ENCODE results near the gene RPS6KA5. TPM values are rescaled to one million over a fixed set of nuclear protein-coding genes. Genes with fewer than 3 reads are reported as not detected.

The RPS6KA5 gene
- total RNA-seq, 1 experiment from 2014 or later, result 5.2 TPM

DNA sequence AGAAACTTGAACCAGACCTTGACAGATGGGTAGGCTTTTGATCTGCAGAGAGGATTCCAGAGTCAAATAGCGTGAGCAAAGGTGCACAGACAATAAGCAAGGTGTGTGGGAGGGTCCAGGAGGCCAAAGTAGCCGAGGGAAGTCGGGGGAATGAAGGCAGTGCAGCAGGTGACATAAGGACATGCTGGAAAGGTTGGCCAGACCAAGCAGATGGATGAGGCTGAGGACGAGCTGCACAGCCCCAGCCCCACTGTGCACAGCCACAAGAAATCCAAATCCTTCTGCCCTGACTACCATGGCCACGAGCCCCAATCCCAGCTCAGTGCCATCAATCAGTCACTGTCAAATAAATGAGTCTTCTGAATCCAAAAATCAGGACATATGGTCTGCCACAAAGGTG lies 249.6 kb downstream of the RPS6KA5 start:
- no peak for DNase-seq (ENCODE audit: low read depth)
- in situ Hi-C loops (cut with HindIII; ENCODE audit: low pct_unique_long_range_greater_than_20kb, low sequenced_read_pairs), result no loop called here

DNA sequence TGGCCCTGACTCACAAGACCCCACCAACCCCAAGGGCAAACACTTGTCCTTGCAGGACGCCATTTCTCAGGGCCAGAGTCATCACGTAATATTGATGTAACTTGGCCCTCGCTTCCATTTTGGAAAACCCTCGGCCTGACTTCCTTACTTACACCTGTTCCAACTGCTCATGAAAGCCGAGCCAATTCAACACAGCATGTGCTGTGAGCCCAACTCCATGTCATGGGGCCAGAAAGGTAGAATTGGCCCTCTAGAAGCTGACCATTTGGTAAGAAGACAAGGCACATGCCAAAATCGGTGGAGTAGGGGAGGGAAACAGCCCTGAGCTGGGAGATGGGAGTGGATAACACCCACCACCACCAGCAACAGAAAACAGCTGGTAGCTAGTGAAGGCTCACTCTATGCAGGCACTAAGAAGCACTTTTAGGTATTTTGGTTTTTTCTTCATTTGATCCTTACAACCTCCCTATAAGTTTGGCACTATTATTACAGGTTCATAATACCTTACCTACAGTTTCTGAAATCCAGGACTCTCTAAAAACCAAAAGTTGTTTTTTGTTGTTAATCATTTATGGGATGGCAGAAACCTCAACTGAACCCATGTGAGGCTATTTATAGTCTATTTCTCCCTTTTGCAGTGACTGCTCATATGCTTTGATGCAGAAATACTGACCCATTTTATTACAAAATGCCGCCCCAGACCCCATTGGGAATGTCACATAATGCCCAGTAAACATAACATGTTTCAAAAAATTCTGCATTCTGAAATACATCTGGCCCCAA lies 250.7 kb downstream of the RPS6KA5 start:
- DNase-seq (ENCODE audit: low read depth), result no peak
- in situ Hi-C loops (cut with HindIII; ENCODE audit: low pct_unique_long_range_greater_than_20kb, low sequenced_read_pairs), result no loop called here

DNA sequence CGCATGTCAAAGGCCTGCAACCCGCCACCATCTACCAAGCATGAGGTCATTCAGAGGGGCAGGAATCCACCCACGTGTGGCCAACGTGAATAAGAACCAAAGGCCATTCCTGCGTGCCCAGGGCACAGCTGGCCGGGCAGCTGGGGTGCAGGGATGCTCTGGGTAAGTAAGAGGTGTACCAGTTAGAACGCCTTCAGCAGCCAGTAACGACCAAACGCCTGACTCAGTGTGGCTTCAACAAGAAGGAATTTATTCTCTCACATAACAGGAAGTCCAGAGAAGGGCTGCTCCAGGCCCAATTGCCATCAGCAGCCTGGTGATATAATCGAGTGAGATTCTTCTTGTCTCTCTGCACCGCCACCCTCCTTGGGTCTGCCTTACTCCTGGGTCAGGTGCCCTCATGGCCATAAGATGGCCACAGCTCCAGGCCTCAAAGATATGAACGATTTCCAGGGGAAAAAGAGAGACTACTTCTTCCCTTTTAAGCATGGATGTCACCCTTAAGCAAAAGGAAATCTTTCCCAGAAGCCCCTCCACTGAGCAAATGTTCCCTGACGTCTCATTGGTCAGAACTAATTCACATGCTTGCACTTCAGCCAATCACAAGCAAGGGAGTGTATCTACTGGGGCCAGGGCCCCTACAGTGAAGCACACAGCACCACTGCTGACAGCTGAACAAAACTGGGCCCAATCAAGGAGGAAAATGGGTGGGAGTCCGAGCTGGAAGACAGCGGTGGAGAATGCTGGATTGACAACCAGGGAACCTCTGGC lies 251.5 kb downstream of the RPS6KA5 start:
- in situ Hi-C loops (cut with HindIII; ENCODE audit: low pct_unique_long_range_greater_than_20kb, low sequenced_read_pairs), result no loop called here
- no peak for DNase-seq (ENCODE audit: low read depth)

DNA sequence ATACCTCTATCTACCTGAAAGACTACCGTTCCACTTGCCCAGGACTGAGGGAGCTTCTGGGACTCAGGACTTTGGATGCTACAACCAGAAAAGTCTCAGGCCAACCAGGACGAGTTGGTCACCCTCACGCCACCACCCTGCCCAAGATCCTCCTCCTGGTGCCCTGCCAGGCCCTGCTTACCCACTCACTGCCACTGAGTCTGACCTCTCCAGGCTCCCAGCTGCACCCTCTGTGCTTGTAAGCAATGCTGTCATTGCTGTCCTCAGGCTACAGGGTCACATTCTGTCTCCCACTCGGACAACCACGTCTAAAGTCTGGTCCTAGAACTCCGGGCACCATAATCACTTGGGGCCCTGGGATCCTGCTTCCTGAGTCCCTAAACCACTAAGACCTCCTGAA lies 253.4 kb downstream of the RPS6KA5 start:
- in situ Hi-C loops (cut with HindIII; ENCODE audit: low pct_unique_long_range_greater_than_20kb, low sequenced_read_pairs), result no loop called here
- no peak for DNase-seq (ENCODE audit: low read depth)

DNA sequence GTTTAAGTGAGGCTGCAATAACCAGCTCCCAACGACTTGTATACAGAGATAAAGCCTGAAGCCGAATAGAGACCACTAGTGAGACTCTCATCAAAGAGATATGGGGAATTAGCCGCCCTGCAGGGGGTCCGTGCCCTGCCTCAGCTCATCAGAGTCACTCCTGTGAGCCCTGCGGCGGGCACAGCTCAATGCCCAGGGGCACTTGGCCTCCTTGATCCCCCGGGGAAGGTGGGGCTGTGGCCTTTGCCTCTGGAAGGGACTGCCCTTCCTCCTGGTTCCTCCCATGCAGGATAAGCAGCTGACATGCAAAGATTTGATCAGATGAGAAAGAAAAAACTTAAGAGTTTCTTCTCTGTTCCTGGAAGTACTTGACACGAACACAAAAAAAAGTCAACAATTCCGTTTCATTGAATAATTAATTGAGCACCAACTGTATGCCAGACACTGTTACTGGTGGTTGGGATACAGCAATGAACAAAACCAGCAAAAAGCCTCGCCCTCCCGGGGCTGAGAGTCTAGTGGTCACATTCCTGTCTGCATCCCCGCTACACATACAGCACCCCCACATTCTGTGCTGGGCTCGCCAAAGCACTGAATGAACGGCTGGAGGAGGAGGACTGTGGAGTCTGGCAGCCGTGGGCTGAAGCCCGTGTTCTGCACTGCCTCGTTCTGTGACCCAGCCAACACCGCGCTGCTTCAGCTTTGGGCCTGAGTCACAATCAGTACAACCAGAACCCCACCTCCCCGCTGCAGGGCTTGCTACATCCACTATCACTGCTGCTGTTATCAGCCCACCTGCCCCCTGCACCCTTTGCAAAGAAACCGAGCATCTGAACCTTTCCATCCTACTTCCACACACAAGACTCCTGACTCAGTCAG lies 254.5 kb downstream of the RPS6KA5 start:
- in situ Hi-C loops (cut with HindIII; ENCODE audit: low pct_unique_long_range_greater_than_20kb, low sequenced_read_pairs), result no loop called here
- no peak for DNase-seq (ENCODE audit: low read depth)

DNA sequence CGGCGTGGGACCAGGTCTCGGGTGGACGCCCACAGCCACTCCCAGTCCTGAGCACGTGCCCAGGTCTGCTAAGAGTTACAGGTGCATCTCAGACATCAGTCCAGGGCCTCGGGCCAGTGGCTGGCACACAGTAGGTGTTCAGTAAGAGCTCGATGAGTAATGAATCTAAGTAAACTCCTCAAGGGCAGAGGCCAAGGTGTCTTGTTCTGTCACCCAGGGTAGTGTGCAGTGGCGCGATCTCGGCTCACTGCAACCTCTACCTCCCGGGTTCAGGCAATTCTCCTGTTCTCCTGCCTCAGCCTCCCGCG lies 255.4 kb downstream of the RPS6KA5 start:
- in situ Hi-C loops (cut with HindIII; ENCODE audit: low pct_unique_long_range_greater_than_20kb, low sequenced_read_pairs), result no loop called here
- no peak for DNase-seq (ENCODE audit: low read depth)

DNA sequence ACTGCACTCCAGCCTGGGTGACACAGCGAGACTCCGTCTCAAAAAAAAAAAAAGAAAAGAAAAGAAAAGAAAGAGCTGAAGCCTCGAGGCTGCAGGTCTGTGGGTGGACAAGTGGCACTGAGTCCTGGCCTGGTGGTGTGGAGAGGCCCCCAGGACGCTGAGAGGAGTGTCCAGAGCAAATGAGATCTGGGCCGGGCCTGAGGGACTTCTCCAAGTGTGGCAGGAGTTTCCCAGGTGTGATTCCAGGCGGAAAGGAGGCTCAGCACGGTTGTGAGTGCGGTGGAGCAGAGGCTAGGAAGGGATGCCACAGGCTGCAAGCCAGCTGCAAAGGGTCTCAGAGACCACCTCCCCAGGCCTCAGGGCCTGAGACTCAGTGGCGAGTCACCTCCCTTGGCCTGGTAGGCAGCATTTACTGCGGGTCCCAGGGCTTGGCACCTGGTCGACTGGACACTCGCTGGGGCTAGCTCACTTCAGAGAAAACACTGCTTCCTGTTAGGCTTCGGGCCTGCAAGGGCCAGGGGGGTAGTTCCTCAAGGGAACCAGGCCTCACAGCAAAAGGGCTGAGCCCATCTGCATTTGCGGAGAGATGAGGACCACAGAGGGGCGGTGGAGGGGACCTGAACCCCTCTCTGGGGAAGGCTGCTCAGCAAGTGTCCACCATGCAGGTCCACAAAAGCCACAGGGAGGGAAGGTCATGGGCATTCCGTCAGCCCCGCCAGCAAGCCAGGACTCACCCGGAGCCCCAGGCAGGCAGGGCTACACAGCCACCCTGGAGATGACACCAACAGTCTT lies 256.0 kb downstream of the RPS6KA5 start:
- DNase-seq (ENCODE audit: low read depth), result no peak
- in situ Hi-C loops (cut with HindIII; ENCODE audit: low pct_unique_long_range_greater_than_20kb, low sequenced_read_pairs), result no loop called here

DNA sequence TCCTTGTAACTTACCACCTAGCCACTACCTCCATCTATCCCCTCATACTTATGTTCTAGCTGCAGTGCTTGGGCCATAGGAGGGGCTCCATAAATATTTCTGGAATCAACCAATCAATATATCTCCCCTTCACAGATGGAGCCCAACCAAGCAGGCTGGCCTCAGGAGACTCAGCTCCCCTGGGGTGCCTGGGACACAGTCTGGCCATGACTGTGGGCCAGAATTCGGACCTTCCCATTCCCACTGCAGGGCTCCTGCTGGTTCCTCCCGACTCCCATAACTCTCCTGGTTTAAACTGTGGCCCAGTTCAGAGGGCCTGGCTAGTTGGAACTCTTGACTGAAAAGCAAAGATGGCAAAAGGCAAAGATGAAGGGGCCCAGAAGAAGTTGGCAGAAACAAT lies 257.2 kb downstream of the RPS6KA5 start:
- no peak for DNase-seq (ENCODE audit: low read depth)
- in situ Hi-C loops (cut with HindIII; ENCODE audit: low pct_unique_long_range_greater_than_20kb, low sequenced_read_pairs), result no loop called here

DNA sequence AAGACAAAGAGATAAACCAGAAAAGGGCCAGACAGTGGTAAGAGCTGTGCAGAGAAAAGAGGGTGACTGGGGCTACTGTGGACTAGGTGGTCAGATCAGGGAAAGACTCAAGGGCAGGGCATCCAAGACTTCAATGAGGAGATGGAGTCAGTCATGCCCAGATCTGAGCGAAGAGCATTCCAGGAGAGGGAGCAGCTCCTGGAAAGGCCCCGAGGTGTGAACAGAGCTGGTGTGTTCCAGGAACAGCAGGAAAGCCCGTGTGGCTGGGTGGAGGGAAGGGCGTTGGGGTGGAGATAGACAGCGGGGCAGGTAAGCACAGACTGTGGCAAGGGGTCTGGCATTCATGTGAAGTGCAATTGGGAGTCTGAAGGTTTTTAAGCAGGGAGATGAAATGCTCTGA lies 261.0 kb downstream of the RPS6KA5 start:
- no peak for DNase-seq (ENCODE audit: low read depth)
- in situ Hi-C loops (cut with HindIII; ENCODE audit: low pct_unique_long_range_greater_than_20kb, low sequenced_read_pairs), result no loop called here

DNA sequence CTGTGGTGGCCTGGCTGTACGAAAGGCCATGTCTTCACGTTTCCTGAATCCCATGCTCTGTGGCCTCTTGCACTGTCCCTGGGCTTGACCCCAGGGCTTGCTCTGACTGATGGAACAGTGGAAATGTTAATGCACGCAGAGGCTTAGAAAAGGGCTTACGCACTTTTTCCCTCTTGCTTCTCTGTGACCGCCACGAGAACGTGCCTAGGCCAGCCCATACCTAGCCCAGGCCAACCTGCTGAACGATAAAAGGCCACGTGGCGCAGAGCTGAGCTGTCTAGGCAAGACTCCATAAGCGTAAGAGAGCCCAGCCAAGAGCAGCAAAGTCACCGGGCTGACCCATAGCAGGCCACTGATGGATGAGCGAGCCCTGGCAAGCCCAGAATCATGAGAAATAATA lies 262.5 kb downstream of the RPS6KA5 start:
- DNase-seq (ENCODE audit: low read depth), result no peak
- in situ Hi-C loops (cut with HindIII; ENCODE audit: low pct_unique_long_range_greater_than_20kb, low sequenced_read_pairs), result no loop called here

Other genes with a start within 250 kb of the RPS6KA5 start
- gene TTC7B, start 244.2 kb downstream of the RPS6KA5 start, total RNA-seq (2014; rRNA removed; shearing (Covaris generic); ENCODE audit: low replicate concordance), result 14.6 and 16.2 TPM in 2 replicates
- 15.5 and 25.5 TPM in 2 replicates for gene DGLUCY, start 53.4 kb upstream of the RPS6KA5 start, total RNA-seq (2014; rRNA removed; shearing (Covaris generic); ENCODE audit: low replicate concordance)
- not detected in 2 replicates for gene GPR68, start 184.1 kb upstream of the RPS6KA5 start, total RNA-seq (2014; rRNA removed; shearing (Covaris generic); ENCODE audit: low replicate concordance)

All from Caki2 (cell line).